ENCODE results near the gene KCNT2.

The KCNT2 gene

DNA sequence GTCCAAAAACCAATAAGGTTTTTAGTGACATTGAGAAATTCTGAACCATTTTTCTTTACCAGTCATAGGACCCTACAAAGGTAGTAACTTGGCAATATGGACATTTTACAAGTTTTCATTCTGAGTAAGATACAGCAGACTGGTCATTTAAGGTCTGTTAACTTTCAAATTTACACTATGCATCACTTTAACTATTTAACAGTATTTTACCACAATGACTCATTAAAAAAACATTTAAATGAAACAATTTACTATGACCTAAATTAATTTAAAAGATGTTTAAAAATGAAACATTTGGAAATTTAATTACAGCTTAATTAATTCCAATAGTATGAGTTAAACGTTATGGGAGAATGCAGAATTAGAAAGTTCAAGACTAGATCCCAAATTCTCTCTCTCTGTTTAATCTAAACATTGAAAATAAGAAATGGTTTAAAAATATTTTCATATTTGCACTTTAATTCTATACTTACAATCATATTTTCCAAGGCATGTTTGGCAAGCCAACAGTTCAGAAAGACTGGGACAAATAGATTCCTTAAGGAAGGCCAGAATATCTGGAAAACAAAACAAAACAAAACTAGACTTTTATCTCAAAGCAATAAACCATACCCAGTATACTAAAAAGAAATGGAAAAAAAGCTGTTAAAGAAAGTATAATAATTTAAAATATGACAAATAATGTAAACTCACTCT is 140.9 kb downstream of the KCNT2 start:
- TF ChIP-seq ZBTB7A (IDR thresholded peaks at IDR 0.05; ENCODE audit: low read depth): no peak
- TF ChIP-seq RAD21 (IDR thresholded peaks at IDR 0.05; ENCODE audit: low read depth): no peak
- TF ChIP-seq TCF12 (IDR thresholded peaks at IDR 0.05; ENCODE audit: low read depth): no peak
- no peak for TF ChIP-seq EP300 (IDR thresholded peaks at IDR 0.05; ENCODE audit: borderline replicate concordance)
- TF ChIP-seq EGR1 (IDR thresholded peaks at IDR 0.05): no peak
- no peak for TF ChIP-seq YY1 (IDR thresholded peaks at IDR 0.05; ENCODE audit: low read depth)
- TF ChIP-seq, protein P1, sequence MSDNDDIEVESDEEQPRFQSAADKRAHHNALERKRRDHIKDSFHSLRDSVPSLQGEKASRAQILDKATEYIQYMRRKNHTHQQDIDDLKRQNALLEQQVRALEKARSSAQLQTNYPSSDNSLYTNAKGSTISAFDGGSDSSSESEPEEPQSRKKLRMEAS (IDR thresholded peaks at IDR 0.05): no peak
- TF ChIP-seq NFIC (IDR thresholded peaks at IDR 0.05): no peak
- TF ChIP-seq CREB1 (IDR thresholded peaks at IDR 0.05; ENCODE audit: low read depth): no peak
- TF ChIP-seq, protein P2, sequence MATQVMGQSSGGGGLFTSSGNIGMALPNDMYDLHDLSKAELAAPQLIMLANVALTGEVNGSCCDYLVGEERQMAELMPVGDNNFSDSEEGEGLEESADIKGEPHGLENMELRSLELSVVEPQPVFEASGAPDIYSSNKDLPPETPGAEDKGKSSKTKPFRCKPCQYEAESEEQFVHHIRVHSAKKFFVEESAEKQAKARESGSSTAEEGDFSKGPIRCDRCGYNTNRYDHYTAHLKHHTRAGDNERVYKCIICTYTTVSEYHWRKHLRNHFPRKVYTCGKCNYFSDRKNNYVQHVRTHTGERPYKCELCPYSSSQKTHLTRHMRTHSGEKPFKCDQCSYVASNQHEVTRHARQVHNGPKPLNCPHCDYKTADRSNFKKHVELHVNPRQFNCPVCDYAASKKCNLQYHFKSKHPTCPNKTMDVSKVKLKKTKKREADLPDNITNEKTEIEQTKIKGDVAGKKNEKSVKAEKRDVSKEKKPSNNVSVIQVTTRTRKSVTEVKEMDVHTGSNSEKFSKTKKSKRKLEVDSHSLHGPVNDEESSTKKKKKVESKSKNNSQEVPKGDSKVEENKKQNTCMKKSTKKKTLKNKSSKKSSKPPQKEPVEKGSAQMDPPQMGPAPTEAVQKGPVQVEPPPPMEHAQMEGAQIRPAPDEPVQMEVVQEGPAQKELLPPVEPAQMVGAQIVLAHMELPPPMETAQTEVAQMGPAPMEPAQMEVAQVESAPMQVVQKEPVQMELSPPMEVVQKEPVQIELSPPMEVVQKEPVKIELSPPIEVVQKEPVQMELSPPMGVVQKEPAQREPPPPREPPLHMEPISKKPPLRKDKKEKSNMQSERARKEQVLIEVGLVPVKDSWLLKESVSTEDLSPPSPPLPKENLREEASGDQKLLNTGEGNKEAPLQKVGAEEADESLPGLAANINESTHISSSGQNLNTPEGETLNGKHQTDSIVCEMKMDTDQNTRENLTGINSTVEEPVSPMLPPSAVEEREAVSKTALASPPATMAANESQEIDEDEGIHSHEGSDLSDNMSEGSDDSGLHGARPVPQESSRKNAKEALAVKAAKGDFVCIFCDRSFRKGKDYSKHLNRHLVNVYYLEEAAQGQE (IDR thresholded peaks at IDR 0.05; ENCODE audit: low read depth): no peak
- no peak for TF ChIP-seq TEAD4 (IDR thresholded peaks at IDR 0.05)
- TF ChIP-seq FOXM1 (IDR thresholded peaks at IDR 0.05; ENCODE audit: borderline replicate concordance, low read depth): no peak
- TF ChIP-seq, protein P3, sequence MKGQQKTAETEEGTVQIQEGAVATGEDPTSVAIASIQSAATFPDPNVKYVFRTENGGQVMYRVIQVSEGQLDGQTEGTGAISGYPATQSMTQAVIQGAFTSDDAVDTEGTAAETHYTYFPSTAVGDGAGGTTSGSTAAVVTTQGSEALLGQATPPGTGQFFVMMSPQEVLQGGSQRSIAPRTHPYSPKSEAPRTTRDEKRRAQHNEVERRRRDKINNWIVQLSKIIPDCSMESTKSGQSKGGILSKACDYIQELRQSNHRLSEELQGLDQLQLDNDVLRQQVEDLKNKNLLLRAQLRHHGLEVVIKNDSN (IDR thresholded peaks at IDR 0.05): no peak
- no peak for TF ChIP-seq TAF1 (IDR thresholded peaks at IDR 0.05; ENCODE audit: low read depth)
- TF ChIP-seq CEBPB (IDR thresholded peaks at IDR 0.05): no peak

DNA sequence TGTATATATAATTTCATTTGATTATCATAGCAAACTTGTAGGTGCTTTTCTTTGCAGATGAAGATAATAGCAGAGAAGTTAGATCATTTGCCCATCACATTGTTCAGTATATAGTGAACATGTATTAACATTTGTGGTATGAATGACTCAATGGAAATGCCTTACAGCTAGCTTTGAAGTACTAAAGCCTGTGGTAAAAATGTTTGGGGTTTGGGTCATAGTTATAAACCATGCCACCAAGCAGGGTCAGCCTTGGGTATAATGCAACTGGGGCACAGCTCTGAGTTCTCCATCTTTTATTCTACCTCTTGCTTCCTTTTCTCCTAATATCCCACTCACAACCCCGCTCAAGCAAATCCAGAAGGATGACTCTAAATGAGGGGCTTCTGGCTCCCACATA is 141.6 kb downstream of the KCNT2 start:
- TF ChIP-seq ZBTB7A (IDR thresholded peaks at IDR 0.05; ENCODE audit: low read depth) (no peak), TEAD4 (IDR thresholded peaks at IDR 0.05) (no peak), YY1 (IDR thresholded peaks at IDR 0.05; ENCODE audit: low read depth) (no peak)
- TF ChIP-seq, protein P2 (IDR thresholded peaks at IDR 0.05; ENCODE audit: low read depth): no peak
- TF ChIP-seq, protein P3 (IDR thresholded peaks at IDR 0.05): no peak
- TF ChIP-seq, protein P1 (IDR thresholded peaks at IDR 0.05): no peak

DNA sequence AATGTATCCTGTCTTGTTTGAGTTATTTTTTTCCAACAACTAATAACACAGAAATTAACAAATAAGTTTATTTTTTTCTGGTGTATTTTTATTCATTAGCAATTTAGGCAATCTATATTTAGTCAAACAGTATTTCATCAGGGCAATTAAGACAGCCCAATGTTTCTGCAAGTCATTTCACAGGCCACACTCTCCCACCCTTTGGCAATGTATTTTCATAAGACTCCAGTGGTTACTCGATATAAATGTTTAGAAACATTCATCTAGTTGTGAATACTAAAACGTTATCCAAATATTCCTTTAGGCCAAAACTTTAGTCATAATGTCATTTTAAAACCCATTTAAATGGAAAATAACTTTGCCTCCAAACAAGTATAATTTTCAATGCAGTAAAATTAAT is 142.1 kb downstream of the KCNT2 start:
- TF ChIP-seq TEAD4 (IDR thresholded peaks at IDR 0.05) (no peak), RAD21 (IDR thresholded peaks at IDR 0.05; ENCODE audit: low read depth) (no peak), NFIC (IDR thresholded peaks at IDR 0.05) (no peak)
- TF ChIP-seq, protein P1 (IDR thresholded peaks at IDR 0.05): no peak

DNA sequence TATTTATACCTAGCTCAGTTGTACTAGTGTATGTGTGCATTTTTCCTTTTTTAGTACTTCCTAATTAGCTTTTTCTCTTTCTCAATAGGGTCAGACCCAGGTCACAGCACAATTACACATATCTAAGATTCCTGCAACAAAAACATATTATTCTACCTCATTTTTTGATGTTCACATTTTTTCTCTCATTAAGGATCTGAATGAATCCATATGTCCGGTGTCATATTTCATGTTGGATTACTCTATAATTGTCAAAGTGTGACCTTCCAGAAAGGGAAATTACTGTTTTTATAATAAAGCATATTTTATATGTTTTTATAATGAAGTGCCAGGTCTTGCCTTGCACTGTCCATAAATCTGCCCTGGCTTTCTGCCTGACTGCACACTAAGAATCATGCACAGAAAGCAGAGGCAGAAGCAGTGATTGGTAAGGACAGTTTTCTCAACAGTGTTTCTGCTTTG is 143.7 kb downstream of the KCNT2 start:
- TF ChIP-seq FOXM1 (IDR thresholded peaks at IDR 0.05; ENCODE audit: borderline replicate concordance, low read depth) (peak; percentile 45; the same call in 1 of the 2 replicates), TCF12 (IDR thresholded peaks at IDR 0.05; ENCODE audit: low read depth) (peak; percentile 82), YY1 (IDR thresholded peaks at IDR 0.05; ENCODE audit: low read depth) (0 out of 2 replicates have a peak, but pooled peaks have one; percentile 16), RAD21 (IDR thresholded peaks at IDR 0.05; ENCODE audit: low read depth) (no peak), CREB1 (IDR thresholded peaks at IDR 0.05; ENCODE audit: low read depth) (no peak), TEAD4 (IDR thresholded peaks at IDR 0.05) (peak; percentile 60), EP300 (IDR thresholded peaks at IDR 0.05; ENCODE audit: borderline replicate concordance) (peak; percentile 65; the same call in 1 of the 2 replicates), NFIC (IDR thresholded peaks at IDR 0.05) (peak; percentile 61; the same call in 1 of the 2 replicates), TAF1 (IDR thresholded peaks at IDR 0.05; ENCODE audit: low read depth) (no peak)
- TF ChIP-seq, protein P3 (IDR thresholded peaks at IDR 0.05): 0 out of 2 replicates have a peak, but pooled peaks have one; percentile 12
- TF ChIP-seq, protein P1 (IDR thresholded peaks at IDR 0.05): no peak; the same call in 1 of the 2 replicates
- TF ChIP-seq, protein P2 (IDR thresholded peaks at IDR 0.05; ENCODE audit: low read depth): no peak
